HCT116 (cell line): ENCODE data around the gene CCDC195. TPM values are rescaled to one million over a fixed set of nuclear protein-coding genes. Genes with fewer than 3 reads are reported as not detected.

Experiments used
- ATAC-seq: fragments of 200-7000 bp; cut with Tn5 transposase; 2 replicates; pipeline ENCODE4 v1.9.1; 2020; ENCODE audit warnings: mild to moderate bottlenecking, moderate library complexity
- BruUV-seq: library from RNA; stranded (reverse); fragments of 400-500 nt; replicated peaks from 2 replicates; lab custom pipeline; 2021; lab: Mats Ljungman, UMichigan
- CTCF ChIA-PET: fragments of 300-600 bp; sonication (Branson Sonifier 250); formaldehyde crosslinking; loops from one replicate; lab custom pipeline; 2021; ENCODE audit warnings: antibody characterized with exemption; lab: Charles Lee
- POLR2A ChIA-PET: fragments of 300-600, 350-600 bp; sonication (Branson Sonifier 250); formaldehyde crosslinking; loops from one replicate; lab custom pipeline; 2021; ENCODE audit warnings: antibody characterized with exemption; lab: Charles Lee
- RAD21 ChIA-PET, 2 experiments: fragments of 300-600 bp; sonication (Branson Sonifier 250); formaldehyde crosslinking; loops; one replicate each; lab custom pipeline; 2023; ENCODE audit warnings: low total read pairs in 2 of 2; ENCODE audit not compliant: uncharacterized antibody in 2 of 2, unreplicated experiment in 2 of 2, low non-redundant PET in 1 of 2; lab: Charles Lee
- DNase-seq: peaks from one replicate; pipeline ENCODE4 v3.0.0-alpha.2; 2010; ENCODE audit warnings: low read depth, low spot score
- H2AFZ ChIP-seq: fragments of 200-600 bp; shearing (Covaris generic), sonication (generic); 2 replicates; pipeline ENCODE4 v1.6.1; 2017; ENCODE audit warnings: low read depth, mixed run types, mixed read lengths, antibody characterized with exemption, low read length; ENCODE audit not compliant: poor library complexity, severe bottlenecking
- H3K27ac ChIP-seq: 2 replicates; pipeline ENCODE4 v1.5.1; 2012; ENCODE audit warnings: low read depth, low read length
- H3K27me3 ChIP-seq: fragments of 200-600 bp; sonication (generic); 2 replicates; pipeline ENCODE4 v1.6.1; 2016; ENCODE audit warnings: mixed run types, low read length, mixed read lengths; ENCODE audit not compliant: insufficient read depth
- H3K36me3 ChIP-seq, 2 experiments: fragments of 200-500 bp in 1 of 2; fragments of 200-600 bp in 1 of 2; sonication (Bioruptor generic) in 1 of 2; sonication (generic) in 1 of 2; 2 replicates each; pipeline versions ENCODE4 v1.5.1 to v1.6.1; 2014 to 2016; ENCODE audit warnings: low read length in 2 of 2, inconsistent platforms in 1 of 2, mixed read lengths in 1 of 2, mixed run types in 1 of 2; ENCODE audit not compliant: insufficient read depth in 2 of 2, control insufficient read depth in 1 of 2
- H3K4me1 ChIP-seq, 2 experiments: fragments of 200-600 bp in 1 of 2; sonication (generic) in 1 of 2; 2 replicates each; pipeline versions ENCODE4 v1.5.1 to v1.6.1; 2012 to 2017; ENCODE audit warnings: low read length in 2 of 2, inconsistent platforms in 1 of 2, mild to moderate bottlenecking in 1 of 2, mixed read lengths in 1 of 2, mixed run types in 1 of 2, moderate library complexity in 1 of 2; ENCODE audit not compliant: insufficient read depth in 2 of 2, control insufficient read depth in 1 of 2
- H3K4me2 ChIP-seq: fragments of 200-600 bp; sonication (generic); 2 replicates; pipeline ENCODE4 v1.6.1; 2017; ENCODE audit warnings: mixed run types, low read length, mixed read lengths
- H3K4me3 ChIP-seq, 2 experiments: fragments of 200-600 bp in 1 of 2; sonication (generic) in 1 of 2; replicated peaks in 1 of 2; 2 replicates each; pipeline ENCODE4 v1.5.1; 2011 to 2016; ENCODE audit warnings: low read length in 2 of 2, control low read depth in 1 of 2, low read depth in 1 of 2, mild to moderate bottlenecking in 1 of 2, mixed read lengths in 1 of 2, mixed run types in 1 of 2
- H3K79me2 ChIP-seq: fragments of 200-600 bp; sonication (generic); 2 replicates; pipeline ENCODE4 v1.6.1; 2017; ENCODE audit warnings: mild to moderate bottlenecking, mixed run types, low read length, moderate library complexity, mixed read lengths; ENCODE audit not compliant: insufficient read depth
- H3K9ac ChIP-seq: fragments of 200-600 bp; sonication (generic); 2 replicates; pipeline ENCODE4 v1.6.1; 2016; ENCODE audit warnings: low read length, mixed read lengths
- H3K9me2 ChIP-seq: fragments of 200-600 bp; sonication (generic), shearing (Covaris generic); 2 replicates; pipeline ENCODE4 v1.6.1; 2017; ENCODE audit warnings: mixed run types, mild to moderate bottlenecking, moderate library complexity; ENCODE audit not compliant: insufficient read depth
- H3K9me3 ChIP-seq, 2 experiments: fragments of 200-500 bp in 1 of 2; fragments of 200-600 bp in 1 of 2; sonication (Bioruptor generic) in 1 of 2; sonication (generic) in 1 of 2; 2 replicates each; pipeline ENCODE4 v1.6.1; 2014 to 2017; ENCODE audit warnings: low read length in 2 of 2, mixed read lengths in 2 of 2, inconsistent platforms in 1 of 2, low read depth in 1 of 2, mild to moderate bottlenecking in 1 of 2, mixed run types in 1 of 2, moderate library complexity in 1 of 2; ENCODE audit not compliant: control insufficient read depth in 1 of 2, insufficient read depth in 1 of 2
- H4K20me1 ChIP-seq: fragments of 200-600 bp; sonication (generic), shearing (Covaris generic); 2 replicates; pipeline ENCODE4 v1.6.1; 2017; ENCODE audit warnings: mixed run types, mild to moderate bottlenecking, moderate library complexity; ENCODE audit not compliant: insufficient read depth
- CBX3 ChIP-seq: IDR thresholded peaks from 2 replicates; pipeline ENCODE4 v1.6.1; 2012; ENCODE audit warnings: low read depth
- CEBPB ChIP-seq: IDR thresholded peaks from 2 replicates; pipeline ENCODE4 v1.6.1; 2012; ENCODE audit warnings: low read depth
- ELF1 ChIP-seq: IDR thresholded peaks from 2 replicates; pipeline ENCODE4 v1.6.1; 2012; ENCODE audit warnings: low read depth, borderline replicate concordance
- EZH2 ChIP-seq: fragments of 200-600 bp; sonication (generic); IDR thresholded peaks from 2 replicates; pipeline ENCODE4 v1.6.1; 2017; ENCODE audit warnings: antibody characterized with exemption, mixed run types
- FOSL1 ChIP-seq: IDR thresholded peaks from 2 replicates; pipeline ENCODE4 v1.6.1; 2012; ENCODE audit warnings: low read depth
- POLR2A ChIP-seq: IDR thresholded peaks from 2 replicates; pipeline ENCODE4 v1.7.0; 2011; ENCODE audit warnings: borderline replicate concordance; ENCODE audit not compliant: insufficient read depth, insufficient read length; ENCODE audit errors: extremely low read depth
- POLR2AphosphoS5 ChIP-seq: IDR thresholded peaks from 2 replicates; pipeline ENCODE4 v1.6.1; 2011; ENCODE audit warnings: mild to moderate bottlenecking, low read depth, low read length, moderate library complexity
- SIN3A ChIP-seq: IDR thresholded peaks from 2 replicates; pipeline ENCODE4 v1.6.1; 2012; ENCODE audit warnings: low read depth
- SP1 ChIP-seq: IDR thresholded peaks from 2 replicates; pipeline ENCODE4 v1.6.1; 2012; ENCODE audit warnings: low read depth
- SRF ChIP-seq: IDR thresholded peaks from 2 replicates; pipeline ENCODE4 v1.6.1; 2012; ENCODE audit warnings: low read depth
- TCF7L2 ChIP-seq: IDR thresholded peaks from 2 replicates; pipeline ENCODE4 v1.7.0; 2011; ENCODE audit warnings: borderline replicate concordance, inconsistent platforms; ENCODE audit not compliant: insufficient read depth, insufficient read length; ENCODE audit errors: extremely low read depth
- YY1 ChIP-seq: IDR thresholded peaks from 2 replicates; pipeline ENCODE4 v1.6.1; 2011; ENCODE audit warnings: low read length, low read depth, moderate library complexity, mild to moderate bottlenecking; ENCODE audit not compliant: insufficient replicate concordance; ENCODE audit errors: extremely low read depth
- ZFX ChIP-seq: fragments of 450-650 bp; IDR thresholded peaks from 2 replicates; pipeline ENCODE4 v1.6.1; 2017
- ZNF274 ChIP-seq: fragments of 200-500 bp; sonication (Bioruptor generic); IDR thresholded peaks from 2 replicates; pipeline ENCODE4 v1.6.1; 2014; ENCODE audit warnings: mild to moderate bottlenecking, low read depth, low read length, inconsistent platforms
- intact Hi-C: fragments of 100-400 bp; cut with micrococcal nuclease; formaldehyde crosslinking; loops from 2 replicates; pipeline ENCODE4 v1.10.0; 2022
- total RNA-seq: library from RNA; stranded (reverse); gene quantifications from one replicate; pipeline ENCODE4 v1.2.1, GENCODE V29; 2021; ENCODE audit not compliant: unreplicated experiment
- TF ChIP-seq, protein P1 (sequence below): IDR thresholded peaks from 2 replicates; pipeline ENCODE4 v1.6.1; 2012
- TF ChIP-seq, protein P2 (sequence below): IDR thresholded peaks from 2 replicates; pipeline ENCODE4 v1.6.1; 2011; ENCODE audit warnings: mild to moderate bottlenecking, low read length, moderate library complexity; ENCODE audit not compliant: insufficient replicate concordance; ENCODE audit errors: extremely low read depth

Gene CCDC195
- total RNA-seq, 1 experiment from 2014 or later: not detected

DNA sequence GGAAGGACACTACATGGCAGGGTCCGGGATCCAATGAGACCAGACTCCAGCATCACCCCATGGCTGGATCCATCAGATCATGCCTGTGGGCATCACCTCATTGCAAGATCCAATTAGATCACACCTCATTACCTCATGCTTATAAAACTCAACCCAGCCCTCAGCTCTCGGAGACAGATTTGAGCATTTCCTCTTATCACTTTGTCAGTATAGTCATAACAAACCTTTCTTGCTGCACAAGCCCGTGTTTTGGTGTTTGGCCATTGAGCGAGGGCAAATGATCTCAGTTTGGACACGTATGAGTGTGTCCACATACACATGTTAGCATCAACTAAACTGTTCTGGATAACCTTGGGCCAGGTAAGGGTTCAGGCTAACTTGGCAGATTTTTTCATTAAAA lies 58.8 kb downstream of the CCDC195 start:
- no peak for ATAC-seq
- Histone ChIP-seq H3K79me2 (no peaks in the 10 kb centered on the region), H3K4me3 (no peak overlapping the region), H3K27ac (no peak overlapping the region), H3K36me3 (no peaks in the 10 kb centered on the region), H2AFZ (no peak overlapping the region), H3K9me2 (no peaks in the 10 kb centered on the region), H3K9me3 (no peaks in the 10 kb centered on the region), H3K4me2 (no peak overlapping the region), H3K9ac (no peak overlapping the region), H3K27me3 (no peaks in the 10 kb centered on the region), H4K20me1 (no peaks in the 10 kb centered on the region), H3K4me1 (no peaks in the 10 kb centered on the region)
- RAD21 ChIA-PET: no interaction called here
- POLR2A ChIA-PET: no interaction called here
- CTCF ChIA-PET: no interaction called here
- no TSS peak for BruUV-seq
- intact Hi-C loops: no loop called here
- no peak for DNase-seq
- TF ChIP-seq CEBPB: no peak
- TF ChIP-seq, protein P1, sequence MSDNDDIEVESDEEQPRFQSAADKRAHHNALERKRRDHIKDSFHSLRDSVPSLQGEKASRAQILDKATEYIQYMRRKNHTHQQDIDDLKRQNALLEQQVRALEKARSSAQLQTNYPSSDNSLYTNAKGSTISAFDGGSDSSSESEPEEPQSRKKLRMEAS: no peak
- no peak for TF ChIP-seq EZH2
- TF ChIP-seq SRF: no peak

DNA sequence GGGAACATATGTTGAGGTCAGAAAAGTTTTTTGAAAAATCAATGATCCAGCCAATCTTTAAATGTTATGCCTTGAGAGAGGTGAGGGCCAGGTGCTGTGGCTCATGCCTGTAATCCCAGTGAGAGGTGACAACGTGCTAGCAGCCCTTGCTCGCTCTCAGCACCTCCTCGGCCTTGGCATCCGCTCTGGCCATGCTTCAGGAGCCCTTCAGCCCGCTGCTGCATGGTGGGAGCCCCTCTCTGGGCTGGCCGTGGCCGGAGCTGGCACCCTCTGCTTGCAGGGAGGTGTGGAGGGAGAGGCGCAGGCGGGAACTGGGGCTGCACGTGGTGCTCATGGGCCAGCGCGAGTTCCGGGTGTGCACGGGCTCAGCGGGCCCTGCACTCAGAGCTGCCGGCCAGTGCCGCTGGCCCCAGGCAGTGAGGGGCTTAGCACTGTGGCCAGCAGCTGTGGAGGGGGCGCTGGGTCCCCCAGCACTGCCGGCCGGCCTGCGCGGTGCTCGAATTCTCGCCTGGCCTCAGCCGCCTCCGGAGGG lies 61.1 kb downstream of the CCDC195 start:
- Histone ChIP-seq H4K20me1 (no peaks in the 10 kb centered on the region), H3K36me3 (no peaks in the 10 kb centered on the region), H3K79me2 (no peaks in the 10 kb centered on the region), H3K27me3 (no peaks in the 10 kb centered on the region), H3K4me3 (no peak overlapping the region), H2AFZ (no peak overlapping the region), H3K4me1 (no peaks in the 10 kb centered on the region), H3K9me2 (no peaks in the 10 kb centered on the region), H3K9ac (no peak overlapping the region), H3K27ac (no peak overlapping the region), H3K4me2 (no peak overlapping the region), H3K9me3 (no peaks in the 10 kb centered on the region)
- no TSS peak for BruUV-seq
- no peak for ATAC-seq
- ChIA-PET CTCF (no interaction called here), RAD21 (no interaction called here), POLR2A (no interaction called here)
- no peak for DNase-seq
- intact Hi-C loops: no loop called here
- no peak for TF ChIP-seq TCF7L2
- no peak for TF ChIP-seq SIN3A
- no peak for TF ChIP-seq SP1
- TF ChIP-seq CEBPB: no peak
- TF ChIP-seq CBX3: no peak
- no peak for TF ChIP-seq ZFX
- TF ChIP-seq ELF1: no peak
- TF ChIP-seq YY1: no peak
- TF ChIP-seq EZH2: no peak
- no peak for TF ChIP-seq POLR2AphosphoS5
- TF ChIP-seq POLR2A: no peak
- TF ChIP-seq FOSL1: no peak
- TF ChIP-seq ZNF274: no peak
- TF ChIP-seq, protein P2, sequence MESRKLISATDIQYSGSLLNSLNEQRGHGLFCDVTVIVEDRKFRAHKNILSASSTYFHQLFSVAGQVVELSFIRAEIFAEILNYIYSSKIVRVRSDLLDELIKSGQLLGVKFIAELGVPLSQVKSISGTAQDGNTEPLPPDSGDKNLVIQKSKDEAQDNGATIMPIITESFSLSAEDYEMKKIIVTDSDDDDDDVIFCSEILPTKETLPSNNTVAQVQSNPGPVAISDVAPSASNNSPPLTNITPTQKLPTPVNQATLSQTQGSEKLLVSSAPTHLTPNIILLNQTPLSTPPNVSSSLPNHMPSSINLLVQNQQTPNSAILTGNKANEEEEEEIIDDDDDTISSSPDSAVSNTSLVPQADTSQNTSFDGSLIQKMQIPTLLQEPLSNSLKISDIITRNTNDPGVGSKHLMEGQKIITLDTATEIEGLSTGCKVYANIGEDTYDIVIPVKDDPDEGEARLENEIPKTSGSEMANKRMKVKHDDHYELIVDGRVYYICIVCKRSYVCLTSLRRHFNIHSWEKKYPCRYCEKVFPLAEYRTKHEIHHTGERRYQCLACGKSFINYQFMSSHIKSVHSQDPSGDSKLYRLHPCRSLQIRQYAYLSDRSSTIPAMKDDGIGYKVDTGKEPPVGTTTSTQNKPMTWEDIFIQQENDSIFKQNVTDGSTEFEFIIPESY: no peak
- TF ChIP-seq SRF: no peak
